GM23338 (cell line): ENCODE measurements around the gene CLCN4. TPM values are rescaled to one million over a fixed set of nuclear protein-coding genes. Genes with fewer than 3 reads are reported as not detected.

Source experiments
- ATAC-seq: fragments of 200-7000 bp; cut with Tn5 transposase; 3 replicates; pipeline ENCODE4 v1.9.1; 2020
- DNase-seq: peaks from one replicate; pipeline ENCODE4 v3.0.0-alpha.2; 2015; ENCODE audit warnings: low spot score
- H2AFZ ChIP-seq: fragments of 200-600 bp; sonication (generic); 2 replicates; pipeline ENCODE4 v1.8.0; 2016; ENCODE audit warnings: antibody characterized with exemption, mild to moderate bottlenecking, moderate library complexity
- H3F3A ChIP-seq: fragments of 200-600 bp; sonication (generic); replicated peaks from 2 replicates; pipeline ENCODE4 v1.8.0; 2017; ENCODE audit warnings: antibody characterized with exemption, mixed run types, low read depth
- H3K27ac ChIP-seq: fragments of 200-600 bp; sonication (generic); 2 replicates; pipeline ENCODE4 v1.6.1; 2016; ENCODE audit warnings: low read depth
- H3K27me3 ChIP-seq: fragments of 200-600 bp; sonication (generic); 2 replicates; pipeline ENCODE4 v1.8.0; 2016; ENCODE audit warnings: mild to moderate bottlenecking, mixed run types, moderate library complexity; ENCODE audit not compliant: insufficient read depth
- H3K36me3 ChIP-seq: fragments of 200-600 bp; sonication (generic); 2 replicates; pipeline ENCODE4 v1.8.0; 2016; ENCODE audit warnings: mild to moderate bottlenecking; ENCODE audit not compliant: insufficient read depth
- H3K4me1 ChIP-seq: fragments of 200-600 bp; sonication (generic); 2 replicates; pipeline ENCODE4 v1.8.0; 2016; ENCODE audit warnings: mild to moderate bottlenecking, moderate library complexity; ENCODE audit not compliant: insufficient read depth
- H3K4me2 ChIP-seq: fragments of 200-600 bp; sonication (generic); 2 replicates; pipeline ENCODE4 v1.7.1; 2017; ENCODE audit warnings: mixed run types
- H3K4me3 ChIP-seq: fragments of 200-600 bp; sonication (generic); 2 replicates; pipeline ENCODE4 v1.6.1; 2016; ENCODE audit warnings: mixed run types
- H3K79me2 ChIP-seq: fragments of 200-600 bp; sonication (generic); replicated peaks from 2 replicates; pipeline ENCODE4 v1.8.0; 2017; ENCODE audit warnings: mild to moderate bottlenecking; ENCODE audit not compliant: insufficient read depth
- H3K9me2 ChIP-seq: fragments of 200-600 bp; sonication (generic); 2 replicates; pipeline ENCODE4 v1.8.0; 2017; ENCODE audit not compliant: insufficient read depth
- H4K20me1 ChIP-seq: fragments of 200-600 bp; sonication (generic); replicated peaks from 2 replicates; pipeline ENCODE4 v1.8.0; 2017; ENCODE audit warnings: mild to moderate bottlenecking; ENCODE audit not compliant: insufficient read depth
- H3K27ac Mint-ChIP-seq: 2 replicates; pipeline ENCODE4 v1.8.0; 2020; ENCODE audit warnings: inconsistent platforms, mild to moderate bottlenecking, moderate library complexity, mixed read lengths
- H3K27me3 Mint-ChIP-seq: 3 replicates; pipeline ENCODE4 v1.8.0; 2022; ENCODE audit warnings: low read depth, mild to moderate bottlenecking, moderate library complexity, mixed read lengths, inconsistent platforms; ENCODE audit not compliant: insufficient read depth, poor library complexity
- H3K36me3 Mint-ChIP-seq: 3 replicates; pipeline ENCODE4 v1.8.0; 2021; ENCODE audit warnings: low read depth, mild to moderate bottlenecking, inconsistent platforms, moderate library complexity, mixed read lengths
- H3K4me1 Mint-ChIP-seq: 3 replicates; pipeline ENCODE4 v1.8.0; 2020; ENCODE audit warnings: mild to moderate bottlenecking, inconsistent platforms, mixed read lengths
- H3K4me3 Mint-ChIP-seq: 3 replicates; pipeline ENCODE4 v1.8.0; 2021; ENCODE audit warnings: moderate library complexity, mild to moderate bottlenecking, inconsistent platforms, mixed read lengths
- H3K9me3 Mint-ChIP-seq: 3 replicates; pipeline ENCODE4 v1.8.0; 2020; ENCODE audit warnings: moderate library complexity, mild to moderate bottlenecking, inconsistent platforms, mixed read lengths
- CTCF ChIP-seq, 2 experiments: fragments of 200-600 bp in 1 of 2; sonication (generic) in 1 of 2; conservative IDR thresholded peaks; 2 replicates each; pipeline versions ENCODE4 v1.5.1 to v1.6.1; 2016 to 2017; ENCODE audit warnings: antibody characterized with exemption in 2 of 2, low read depth in 2 of 2, mild to moderate bottlenecking in 2 of 2, moderate library complexity in 1 of 2
- ETS1 ChIP-seq: IDR thresholded peaks from 2 replicates; pipeline ENCODE4 v1.6.1; 2016; ENCODE audit warnings: antibody characterized with exemption
- JUNB ChIP-seq: IDR thresholded peaks from one replicate; pipeline ENCODE4 v1.6.1; 2016; ENCODE audit warnings: antibody characterized with exemption; ENCODE audit not compliant: unreplicated experiment
- NANOG ChIP-seq: IDR thresholded peaks from 2 replicates; pipeline ENCODE4 v1.6.1; 2016; ENCODE audit warnings: antibody characterized with exemption, borderline replicate concordance
- POLR2AphosphoS5 ChIP-seq: IDR thresholded peaks from 2 replicates; pipeline ENCODE4 v1.6.1; 2016; ENCODE audit warnings: antibody characterized with exemption, low read depth
- REST ChIP-seq: IDR thresholded peaks from one replicate; pipeline ENCODE4 v1.6.1; 2018; ENCODE audit warnings: antibody characterized with exemption; ENCODE audit not compliant: unreplicated experiment
- STAT1 ChIP-seq: IDR thresholded peaks from one replicate; pipeline ENCODE4 v1.6.1; 2016; ENCODE audit warnings: antibody characterized with exemption; ENCODE audit not compliant: unreplicated experiment
- ZNF114 ChIP-seq: fragments of 250-450 bp; sonication (Bioruptor Pico); IDR thresholded peaks from 2 replicates; pipeline ENCODE4 v1.5.0; 2020; ENCODE audit warnings: mild to moderate bottlenecking, moderate library complexity
- ZNF462 ChIP-seq: fragments of 250-450 bp; sonication (Bioruptor Pico); IDR thresholded peaks from 2 replicates; pipeline ENCODE4 v1.5.0; 2020; ENCODE audit warnings: mild to moderate bottlenecking, moderate library complexity
- polyA plus RNA-seq: library from polyadenylated mRNA; unstranded; fragments of >200 nt; fragmentation: Nextera tagmentation; extraction: Ambion mirVana; gene quantifications from 2 replicates; pipeline ENCODE4 v1.2.1, GENCODE V29; 2016
- total RNA-seq: library from RNA; depleted of rRNA; stranded (reverse); fragments of >200 nt; shearing (Covaris generic); gene quantifications from 2 replicates; pipeline ENCODE4 v1.2.3, GENCODE V29; 2014

The CLCN4 gene
- total and polyA plus RNA-seq, 2 experiments from 2014 or later: 1.2 to 4.9 TPM

GRCh38 chrX:10243106-10243505 lies 86.3 kb downstream of the CLCN4 start (continued):
- TF ChIP-seq REST (no peak), CTCF (conservative IDR thresholded peaks at IDR 0.05; ENCODE audit: low read depth in 2 of 2) (no peak), STAT1 (no peak), POLR2AphosphoS5 (no peak), JUNB (no peak), ZNF114 (no peak), NANOG (no peak)

- H2AFZ ChIP-seq: no peak overlapping the region
- H3K4me1 ChIP-seq: no peaks in the 10 kb centered on the region
- H3K27ac Mint-ChIP-seq: no peak overlapping the region
- ATAC-seq (no peak), DNase-seq (no peak)
- no peaks in the 10 kb centered on the region for H3K27me3 ChIP-seq
- no peaks in the 10 kb centered on the region for H3K36me3 ChIP-seq
- no peak overlapping the region for H3K4me3 Mint-ChIP-seq
- no peaks in the 10 kb centered on the region; the same call in 1 of the 3 replicates for H3K9me3 Mint-ChIP-seq
- H3K4me1 Mint-ChIP-seq: no peaks in the 10 kb centered on the region
- TF ChIP-seq STAT1: no peak
- TF ChIP-seq ETS1: no peak
- no peak for TF ChIP-seq ZNF462 (CRISPR knock-in tag)
- no peaks in the 10 kb centered on the region for H3K36me3 Mint-ChIP-seq
- no peaks in the 10 kb centered on the region for H3K79me2 ChIP-seq
- H3K4me3 ChIP-seq: no peak overlapping the region
- H3K27me3 Mint-ChIP-seq: peaks cover 2% of the 10 kb centered on the region
- H3K4me2 ChIP-seq: no peak overlapping the region
- H4K20me1 ChIP-seq: no peaks in the 10 kb centered on the region
- H3K9me2 ChIP-seq: no peaks in the 10 kb centered on the region
- H3F3A ChIP-seq: no peaks in the 10 kb centered on the region
- H3K27ac ChIP-seq: no peak overlapping the region
Measured at GRCh38 chrX:10244915-10245622, 88.3 kb downstream of the CLCN4 start.
